GM19397 (cell line): ENCODE measurements around the gene MYO1D.
"Not testable (repeated sequence)": the region's sequence is repeated elsewhere in the genome, so short reads cannot be mapped to it uniquely, and the experiment has no call there.

Source experiments
- ATAC-seq: cut with Tn5 transposase; IDR thresholded peaks from one replicate; pipeline ENCODE4 v1.9.1; 2021; ENCODE audit warnings: mild to moderate bottlenecking, moderate library complexity; ENCODE audit not compliant: unreplicated experiment

The MYO1D gene

GRCh38 chr17:32481193-32481592 is 395.7 kb downstream of the MYO1D start:
- no peak for ATAC-seq

- no peak for ATAC-seq
Observed at GRCh38 chr17:32479074-32479617, 397.8 kb downstream of the MYO1D start.

GRCh38 chr17:32477220-32477619 is 399.7 kb downstream of the MYO1D start:
- ATAC-seq: no peak

GRCh38 chr17:32475258-32475657 is 401.7 kb downstream of the MYO1D start:
- no peak for ATAC-seq

GRCh38 chr17:32471652-32472051 is 405.3 kb downstream of the MYO1D start:
- ATAC-seq: no peak

- ATAC-seq: no peak
Observed at GRCh38 chr17:32470405-32471167, 406.3 kb downstream of the MYO1D start.

GRCh38 chr17:32467949-32468348 is 409.0 kb downstream of the MYO1D start:
- no peak for ATAC-seq

- no peak for ATAC-seq
Observed at GRCh38 chr17:32464374-32464773, 412.6 kb downstream of the MYO1D start.

- no peak for ATAC-seq
Observed at GRCh38 chr17:32463304-32463703, 413.6 kb downstream of the MYO1D start.

GRCh38 chr17:32461853-32462617 is 414.9 kb downstream of the MYO1D start:
- ATAC-seq: no peak

- no peak for ATAC-seq
Observed at GRCh38 chr17:32461498-32461852, 415.4 kb downstream of the MYO1D start.

GRCh38 chr17:32460054-32460453 is 416.9 kb downstream of the MYO1D start:
- no peak for ATAC-seq

- ATAC-seq: no peak
Observed at GRCh38 chr17:32458371-32458770, 418.6 kb downstream of the MYO1D start.

- ATAC-seq: no peak
Observed at GRCh38 chr17:32453370-32453769, 423.6 kb downstream of the MYO1D start.

- no peak for ATAC-seq
Observed at GRCh38 chr17:32452281-32452680, 424.6 kb downstream of the MYO1D start.

- ATAC-seq: no peak
Observed at GRCh38 chr17:32451879-32452278, 425.0 kb downstream of the MYO1D start.

GRCh38 chr17:32450379-32450778 is 426.5 kb downstream of the MYO1D start:
- ATAC-seq: not testable (repeated sequence)

GRCh38 chr17:32449963-32450362 is 427.0 kb downstream of the MYO1D start:
- no peak for ATAC-seq

- no peak for ATAC-seq
Observed at GRCh38 chr17:32446949-32447348, 430.0 kb downstream of the MYO1D start.

- ATAC-seq: no peak
Observed at GRCh38 chr17:32445971-32446370, 431.0 kb downstream of the MYO1D start.

GRCh38 chr17:32445497-32445896 is 431.4 kb downstream of the MYO1D start:
- no peak for ATAC-seq

GRCh38 chr17:32445074-32445415 is 431.9 kb downstream of the MYO1D start:
- no peak for ATAC-seq
